Left renal pelvis (tissue), 4 donors: ENCODE results near the gene FOXO3. TPM values are rescaled to one million over a fixed set of nuclear protein-coding genes. Genes with fewer than 3 reads are reported as not detected.

Experiments
- DNase-seq, 4 donors: peaks; one replicate each; pipeline ENCODE4 v3.0.0-alpha.2; 2013; ENCODE audit warnings: low read depth in 4 of 4, low spot score in 3 of 4
- polyA plus RNA-seq, 4 donors: library from polyadenylated mRNA; unstranded; fragments of 120-200 nt; gene quantifications; one replicate each; pipeline ENCODE4 v1.2.1, GENCODE V29; 2013; ENCODE audit not compliant: insufficient read length in 4 of 4

Gene FOXO3
- polyA plus RNA-seq, 4 donors: 46.2 to 57.3 (median 51.5) TPM

DNA sequence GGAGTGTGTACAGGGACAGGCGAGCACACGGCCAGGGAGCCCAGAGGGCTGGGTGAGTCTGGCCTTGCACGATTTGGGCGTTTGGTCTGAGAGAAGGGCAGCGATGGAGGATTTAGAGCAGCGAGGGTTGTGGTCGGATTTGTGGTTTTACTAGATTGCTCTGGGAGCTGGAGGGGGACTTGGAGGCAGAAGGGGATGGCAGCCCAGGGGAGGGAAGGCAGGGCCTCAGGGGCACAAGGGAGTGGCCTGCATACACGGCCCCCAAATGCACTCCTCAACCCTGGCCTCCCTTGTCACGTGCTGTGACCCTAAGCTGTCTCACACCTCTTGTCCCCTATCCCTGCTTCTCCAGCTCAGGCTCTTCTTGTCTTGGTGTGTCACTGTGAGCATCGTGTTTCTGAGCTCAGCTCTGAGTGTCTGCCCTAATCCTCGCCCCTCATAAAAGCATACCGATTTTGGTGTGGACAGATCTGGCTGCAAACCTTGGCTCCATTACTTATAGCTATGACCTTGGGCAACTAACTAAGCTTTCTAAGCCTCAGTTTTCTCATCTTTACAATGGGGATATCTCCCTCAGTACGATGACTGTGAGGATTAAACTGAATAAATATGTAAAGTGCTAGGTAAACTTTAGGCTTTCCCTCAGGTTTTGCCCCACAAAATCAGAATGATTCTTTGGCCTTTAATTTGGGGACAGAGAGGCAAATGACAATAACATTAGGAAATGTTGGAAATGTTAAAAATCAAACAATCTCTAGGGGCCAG lies 167.4 kb downstream of the FOXO3 start:
- DNase-seq: no peak

GRCh38 chr6:108728826-108729225 lies 168.1 kb downstream of the FOXO3 start:
- no peak for DNase-seq

- DNase-seq: no peak
These were observed 170.2 kb downstream of the FOXO3 start for GRCh38 chr6:108730635-108731515.

DNA sequence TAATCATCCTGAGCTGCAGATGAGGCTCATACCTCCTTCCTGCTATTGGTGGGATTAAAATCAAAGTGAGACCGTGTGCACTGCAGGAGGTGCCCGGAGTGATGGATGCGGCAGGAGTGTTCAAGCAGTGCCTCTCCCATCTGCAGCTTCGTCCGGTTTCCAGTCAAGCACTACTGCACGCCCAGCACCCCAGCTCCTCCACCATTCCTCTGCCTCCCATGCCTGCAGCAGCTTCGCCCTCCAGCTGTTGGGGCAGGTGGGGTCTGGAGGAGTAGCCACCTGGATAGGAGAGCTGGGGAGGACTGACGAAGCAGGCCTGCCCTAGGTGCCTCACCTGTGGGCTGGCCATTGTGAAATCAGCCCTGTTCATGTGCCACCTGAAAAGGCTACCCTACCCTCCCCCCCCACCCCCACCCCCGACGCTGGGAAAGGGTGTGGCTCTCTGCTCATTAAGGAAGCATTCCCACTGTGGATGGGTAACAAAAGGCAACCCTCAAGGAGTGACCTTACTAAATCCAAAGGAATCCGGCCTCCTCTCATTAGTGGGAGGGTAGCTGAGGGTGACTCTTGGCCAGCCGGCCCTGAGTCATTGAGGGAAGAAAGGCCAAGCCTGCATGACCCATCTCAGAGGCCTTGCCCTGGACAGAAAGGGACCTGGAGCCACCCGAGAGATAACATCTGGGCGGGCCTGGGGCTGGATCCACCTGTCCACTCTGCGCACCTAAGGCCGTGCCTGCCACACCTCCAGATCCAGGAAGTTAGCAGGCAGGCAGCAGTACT lies 171.6 kb downstream of the FOXO3 start:
- no peak for DNase-seq

GRCh38 chr6:108733051-108733450 lies 172.3 kb downstream of the FOXO3 start:
- no peak for DNase-seq

DNA sequence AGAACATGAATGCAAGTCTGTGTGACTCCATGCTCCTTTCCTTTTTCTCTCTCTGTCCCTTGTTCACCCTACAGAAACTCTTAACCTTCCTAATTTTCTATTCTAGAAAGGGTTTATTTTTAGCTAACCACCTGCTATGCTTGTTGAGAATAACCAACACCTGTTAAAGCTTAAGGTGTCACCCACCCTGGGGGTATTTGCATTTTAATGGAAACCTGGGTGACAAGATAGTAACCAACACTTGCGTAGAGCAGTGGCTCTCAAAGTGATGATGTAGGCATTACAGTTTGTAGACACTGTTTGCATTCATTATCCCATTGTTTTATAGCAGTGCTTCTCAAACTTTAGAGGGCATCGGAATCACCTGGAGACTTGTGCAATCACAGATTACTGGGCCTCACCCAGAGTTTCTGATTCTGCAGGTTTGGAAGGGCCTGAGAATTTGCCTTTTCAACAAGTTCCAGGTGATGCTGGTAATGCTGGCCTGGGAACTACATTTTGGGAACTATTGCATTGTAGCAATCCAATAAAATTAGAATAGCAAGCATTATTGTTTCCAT lies 173.1 kb downstream of the FOXO3 start:
- DNase-seq: no peak
